Mucosa of descending colon (tissue), 3 donors: Measurements from ENCODE around the gene IRAK2. TPM values are rescaled to one million over a fixed set of nuclear protein-coding genes. Genes with fewer than 3 reads are reported as not detected.

Experiments
- ATAC-seq: fragments of 200-7000 bp; cut with Tn5 transposase; one replicate; pipeline ENCODE4 v1.9.1; 2020; ENCODE audit warnings: mild to moderate bottlenecking, moderate library complexity
- DNase-seq, 3 donors: peaks; one replicate each; pipeline ENCODE4 v3.0.0-alpha.2; 2020
- H3K36me3 ChIP-seq: fragments of 200-600 bp; one replicate; pipeline ENCODE4 v1.8.0; 2021; ENCODE audit warnings: low read depth, mild to moderate bottlenecking
- H3K4me1 ChIP-seq: fragments of 200-600 bp; one replicate; pipeline ENCODE4 v1.8.0; 2021; ENCODE audit warnings: low read depth, mild to moderate bottlenecking
- H3K4me3 ChIP-seq: fragments of 200-600 bp; one replicate; pipeline ENCODE4 v1.8.0; 2021; ENCODE audit warnings: mild to moderate bottlenecking
- H3K9me3 ChIP-seq: fragments of 200-600 bp; one replicate; pipeline ENCODE4 v1.8.0; 2021; ENCODE audit warnings: mild to moderate bottlenecking
- CTCF ChIP-seq: fragments of 200-600 bp; IDR thresholded peaks from one replicate; pipeline ENCODE4 v1.8.0; 2022; ENCODE audit warnings: antibody characterized with exemption, mild to moderate bottlenecking
- intact Hi-C, 2 donors: fragments of 100-400 bp; cut with DNase I in 1 of 2; cut with micrococcal nuclease in 1 of 2; formaldehyde crosslinking; loops; one replicate each; pipeline versions ENCODE4 v1.11.0 to v1.11.1; 2022; cut with DNase I, micrococcal nuclease
- total RNA-seq, 3 donors: library from RNA; stranded (reverse); fragmentation: NEBNext Ultra II Directional in 2 of 3; extraction: Animal tissue kit (Norgen Biotek cat#: 25700) in 2 of 3; gene quantifications; one replicate each; pipeline versions ENCODE4 v1.2.1 to v1.2.4, GENCODE V29; 2021 to 2023
- donor health status: DM: no; HTN: no; CAD: no; lungs with moderate emphysema.
- donor health status: DM: no; HTN: no; CAD: no.
- donor health status: DM: no; HTN: yes; CAD: no.

IRAK2 gene
- total RNA-seq, 3 donors from 2014 or later, result 1.1 to 3.2 (median 2.4) TPM

GRCh38 chr3:10215578-10216368 is 51.1 kb downstream of the IRAK2 start:
- DNase-seq (no peak), ATAC-seq (no peak)
- no peaks in the 10 kb centered on the region for H3K4me1 ChIP-seq
- intact Hi-C loops, result no loop called here
- no peaks in the 10 kb centered on the region for H3K9me3 ChIP-seq
- H3K4me3 ChIP-seq, result no peak overlapping the region
- TF ChIP-seq CTCF, result no peak
- H3K36me3 ChIP-seq, result no peaks in the 10 kb centered on the region

DNA sequence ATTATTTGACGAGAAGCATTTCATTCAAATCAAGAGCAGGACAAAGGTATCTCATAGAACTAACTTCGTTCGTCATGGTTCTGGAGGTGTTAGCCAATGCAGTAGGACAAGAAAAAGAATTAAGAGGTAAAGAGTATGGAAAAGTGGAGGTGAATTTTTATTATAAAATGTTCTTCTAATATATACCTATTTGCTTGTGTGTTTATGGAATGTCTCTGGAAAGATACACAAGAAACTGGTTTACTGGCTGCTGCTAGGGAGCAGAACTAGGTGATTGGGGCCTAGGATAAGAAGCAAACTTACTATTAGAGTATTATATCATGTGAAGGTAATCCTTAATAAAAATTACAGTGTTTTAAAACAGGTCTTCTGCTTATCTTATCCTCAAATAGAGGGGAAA is 52.6 kb downstream of the IRAK2 start:
- intact Hi-C loops, result no loop called here

DNA sequence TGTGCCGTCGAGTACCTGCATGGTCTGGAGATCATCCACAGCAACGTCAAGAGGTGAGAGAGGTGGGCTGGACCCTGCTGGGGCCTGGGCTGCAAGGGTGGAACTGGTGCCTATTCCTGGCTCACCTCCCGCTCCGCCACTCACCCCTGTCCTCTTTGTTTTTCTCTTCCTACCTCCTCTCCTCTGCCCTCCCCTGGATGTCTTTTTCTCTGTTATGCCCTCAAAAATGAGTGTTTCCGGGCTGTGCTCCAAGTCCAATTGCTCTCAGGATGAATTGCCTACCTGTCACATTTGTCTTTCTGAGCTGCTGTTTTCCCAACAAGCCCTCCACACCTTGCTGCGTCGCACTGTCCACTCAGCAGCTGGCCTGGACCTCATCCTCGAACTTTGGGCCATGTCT is 55.0 kb downstream of the IRAK2 start:
- no peak overlapping the region for H3K4me3 ChIP-seq
- H3K9me3 ChIP-seq, result no peaks in the 10 kb centered on the region
- DNase-seq (no peak), ATAC-seq (no peak)
- intact Hi-C loops, result no loop called here
- TF ChIP-seq CTCF, result no peak
- H3K36me3 ChIP-seq, result no peaks in the 10 kb centered on the region
- H3K4me1 ChIP-seq, result peaks cover 6% of the 10 kb centered on the region

More for the DNA sequence above, 52.6 kb downstream of the IRAK2 start:
- H3K36me3 ChIP-seq, result no peaks in the 10 kb centered on the region
- DNase-seq, result no peak
- no peaks in the 10 kb centered on the region for H3K9me3 ChIP-seq
- H3K4me1 ChIP-seq, result no peaks in the 10 kb centered on the region
- TF ChIP-seq CTCF, result no peak
- H3K4me3 ChIP-seq, result no peak overlapping the region
- ATAC-seq, result no peak

- Histone ChIP-seq H3K4me1 (peaks cover 11% of the 10 kb centered on the region), H3K9me3 (no peaks in the 10 kb centered on the region), H3K4me3 (no peak overlapping the region), H3K36me3 (no peaks in the 10 kb centered on the region)
- TF ChIP-seq CTCF, result no peak
- DNase-seq, result peak; percentile 36 to 73 (median 54)
- intact Hi-C loops, result no loop called here
- ATAC-seq, result peak; percentile 68
These were observed 59.2 kb downstream of the IRAK2 start for GRCh38 chr3:10223676-10224639.

- peak; percentile 66 for TF ChIP-seq CTCF
- ATAC-seq, result peak; percentile 88
These were observed 60.3 kb downstream of the IRAK2 start for GRCh38 chr3:10224794-10225665.

More at GRCh38 chr3:10224794-10225665, 60.3 kb downstream of the IRAK2 start:
- Histone ChIP-seq H3K9me3 (no peaks in the 10 kb centered on the region), H3K36me3 (no peaks in the 10 kb centered on the region), H3K4me1 (peaks cover 11% of the 10 kb centered on the region), H3K4me3 (no peak overlapping the region)
- DNase-seq, result peak in 2 of 3 donors; percentile 78 to 86
- intact Hi-C loops, result no loop called here
